ENCODE results near the gene RAB8B.

DNA sequence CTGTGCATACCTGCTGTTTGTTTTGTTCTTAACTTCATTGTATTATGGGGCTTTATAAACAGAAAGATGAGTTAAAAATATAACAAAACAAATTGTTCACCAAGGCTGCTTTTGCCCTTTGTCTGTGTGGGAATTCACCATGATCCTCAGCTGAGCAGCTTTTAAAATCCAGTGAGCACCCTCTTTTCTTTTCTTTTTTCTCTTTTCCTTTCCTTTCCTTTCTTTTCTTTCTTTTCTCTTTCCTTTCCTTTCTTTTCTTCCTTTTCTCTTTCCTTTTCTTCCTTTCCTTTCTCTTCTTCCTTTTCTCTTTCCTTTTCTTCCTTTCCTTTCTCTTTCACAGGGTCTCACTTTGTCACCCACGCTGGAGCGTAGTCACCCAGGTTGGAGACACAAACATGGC, 38.3 kb downstream of the RAB8B start:
- TF ChIP-seq, protein P1, sequence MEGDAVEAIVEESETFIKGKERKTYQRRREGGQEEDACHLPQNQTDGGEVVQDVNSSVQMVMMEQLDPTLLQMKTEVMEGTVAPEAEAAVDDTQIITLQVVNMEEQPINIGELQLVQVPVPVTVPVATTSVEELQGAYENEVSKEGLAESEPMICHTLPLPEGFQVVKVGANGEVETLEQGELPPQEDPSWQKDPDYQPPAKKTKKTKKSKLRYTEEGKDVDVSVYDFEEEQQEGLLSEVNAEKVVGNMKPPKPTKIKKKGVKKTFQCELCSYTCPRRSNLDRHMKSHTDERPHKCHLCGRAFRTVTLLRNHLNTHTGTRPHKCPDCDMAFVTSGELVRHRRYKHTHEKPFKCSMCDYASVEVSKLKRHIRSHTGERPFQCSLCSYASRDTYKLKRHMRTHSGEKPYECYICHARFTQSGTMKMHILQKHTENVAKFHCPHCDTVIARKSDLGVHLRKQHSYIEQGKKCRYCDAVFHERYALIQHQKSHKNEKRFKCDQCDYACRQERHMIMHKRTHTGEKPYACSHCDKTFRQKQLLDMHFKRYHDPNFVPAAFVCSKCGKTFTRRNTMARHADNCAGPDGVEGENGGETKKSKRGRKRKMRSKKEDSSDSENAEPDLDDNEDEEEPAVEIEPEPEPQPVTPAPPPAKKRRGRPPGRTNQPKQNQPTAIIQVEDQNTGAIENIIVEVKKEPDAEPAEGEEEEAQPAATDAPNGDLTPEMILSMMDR (IDR thresholded peaks at IDR 0.05) = no peak
- TF ChIP-seq POLR2AphosphoS5 (IDR thresholded peaks at IDR 0.05) = no peak
- no peak for TF ChIP-seq POLR2A (IDR thresholded peaks at IDR 0.05; ENCODE audit: low read depth)
- TF ChIP-seq EP300 (IDR thresholded peaks at IDR 0.05) = no peak
